ENCODE results near the gene HRH1.

DNA sequence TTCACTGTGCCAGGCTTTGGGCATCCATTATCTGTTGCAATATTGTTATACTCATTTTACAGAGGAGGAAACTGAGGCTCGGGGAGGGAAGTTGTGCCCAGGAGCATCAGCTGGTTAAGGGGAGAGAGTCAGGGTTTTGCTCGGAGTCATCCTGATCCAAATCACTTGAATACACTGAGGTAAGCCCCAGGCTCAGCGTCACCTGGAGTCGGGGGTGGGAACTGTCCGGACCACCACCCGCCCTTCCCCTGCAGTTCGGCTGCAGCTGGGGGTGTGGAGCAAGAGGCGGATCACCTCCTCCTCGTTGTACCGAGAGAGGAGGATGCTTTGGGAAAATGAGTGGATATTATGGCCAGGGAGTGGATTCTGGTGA, 646 bp downstream of the HRH1 start:
- TF ChIP-seq POLR2A (IDR thresholded peaks at IDR 0.05): no peak
- TF ChIP-seq, protein P1, sequence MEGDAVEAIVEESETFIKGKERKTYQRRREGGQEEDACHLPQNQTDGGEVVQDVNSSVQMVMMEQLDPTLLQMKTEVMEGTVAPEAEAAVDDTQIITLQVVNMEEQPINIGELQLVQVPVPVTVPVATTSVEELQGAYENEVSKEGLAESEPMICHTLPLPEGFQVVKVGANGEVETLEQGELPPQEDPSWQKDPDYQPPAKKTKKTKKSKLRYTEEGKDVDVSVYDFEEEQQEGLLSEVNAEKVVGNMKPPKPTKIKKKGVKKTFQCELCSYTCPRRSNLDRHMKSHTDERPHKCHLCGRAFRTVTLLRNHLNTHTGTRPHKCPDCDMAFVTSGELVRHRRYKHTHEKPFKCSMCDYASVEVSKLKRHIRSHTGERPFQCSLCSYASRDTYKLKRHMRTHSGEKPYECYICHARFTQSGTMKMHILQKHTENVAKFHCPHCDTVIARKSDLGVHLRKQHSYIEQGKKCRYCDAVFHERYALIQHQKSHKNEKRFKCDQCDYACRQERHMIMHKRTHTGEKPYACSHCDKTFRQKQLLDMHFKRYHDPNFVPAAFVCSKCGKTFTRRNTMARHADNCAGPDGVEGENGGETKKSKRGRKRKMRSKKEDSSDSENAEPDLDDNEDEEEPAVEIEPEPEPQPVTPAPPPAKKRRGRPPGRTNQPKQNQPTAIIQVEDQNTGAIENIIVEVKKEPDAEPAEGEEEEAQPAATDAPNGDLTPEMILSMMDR (IDR thresholded peaks at IDR 0.05): no peak

All from esophagus squamous epithelium (tissue), 4 donors.